CD4-positive, alpha-beta T cell treated with Interleukin-2 at 100 ng/mL for 4 hours (primary cell): ENCODE results near the gene CFAP73.

ENCODE experiments used
- DNase-seq: peaks from one replicate; pipeline ENCODE4 v3.0.0-alpha.2; 2020; ENCODE audit warnings: low spot score

The CFAP73 gene

GRCh38 chr12:113142173-113142885 lies 7.2 kb upstream of the CFAP73 start:
- DNase-seq, result no peak

- no peak for DNase-seq
Observed at GRCh38 chr12:113142886-113143332, 6.6 kb upstream of the CFAP73 start.

DNA sequence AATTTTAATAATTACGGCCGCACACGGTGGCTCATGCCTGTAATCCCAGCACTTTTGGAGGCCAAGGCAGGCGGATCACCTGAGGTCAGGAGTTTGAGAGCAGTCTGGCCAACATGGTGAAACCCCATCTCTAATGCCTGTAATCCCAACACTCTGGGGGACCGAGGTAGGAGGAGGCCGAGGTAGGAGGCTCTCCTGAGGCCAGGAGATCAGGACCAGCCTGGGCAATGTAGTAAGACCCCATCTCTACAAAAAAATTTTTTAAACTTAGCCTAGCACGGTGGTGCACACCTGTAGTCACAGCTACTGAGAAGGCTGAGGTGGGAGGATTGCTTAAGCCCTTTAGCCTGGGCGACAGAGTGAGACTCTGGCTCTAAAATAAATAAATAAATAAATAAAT lies 5.6 kb upstream of the CFAP73 start:
- DNase-seq, result no peak

DNA sequence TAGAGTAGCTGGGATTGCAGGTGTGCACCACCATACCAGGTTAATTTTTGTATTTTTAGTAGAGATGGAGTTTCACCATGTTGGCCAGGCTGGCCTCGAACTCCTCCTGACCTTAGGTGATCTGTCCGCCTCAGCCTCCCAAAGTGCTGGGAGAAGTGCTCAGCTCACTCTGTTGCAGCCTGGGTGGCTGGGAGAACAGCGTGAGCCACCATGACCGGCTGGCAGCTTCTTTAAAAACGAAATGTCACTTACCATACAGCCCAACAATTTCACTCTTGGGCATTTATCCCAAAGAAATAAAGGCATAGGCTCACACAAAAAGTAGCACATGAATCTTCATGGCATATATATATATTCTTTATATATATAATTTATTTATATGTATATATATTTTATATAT lies 4.7 kb upstream of the CFAP73 start:
- DNase-seq, result no peak

DNA sequence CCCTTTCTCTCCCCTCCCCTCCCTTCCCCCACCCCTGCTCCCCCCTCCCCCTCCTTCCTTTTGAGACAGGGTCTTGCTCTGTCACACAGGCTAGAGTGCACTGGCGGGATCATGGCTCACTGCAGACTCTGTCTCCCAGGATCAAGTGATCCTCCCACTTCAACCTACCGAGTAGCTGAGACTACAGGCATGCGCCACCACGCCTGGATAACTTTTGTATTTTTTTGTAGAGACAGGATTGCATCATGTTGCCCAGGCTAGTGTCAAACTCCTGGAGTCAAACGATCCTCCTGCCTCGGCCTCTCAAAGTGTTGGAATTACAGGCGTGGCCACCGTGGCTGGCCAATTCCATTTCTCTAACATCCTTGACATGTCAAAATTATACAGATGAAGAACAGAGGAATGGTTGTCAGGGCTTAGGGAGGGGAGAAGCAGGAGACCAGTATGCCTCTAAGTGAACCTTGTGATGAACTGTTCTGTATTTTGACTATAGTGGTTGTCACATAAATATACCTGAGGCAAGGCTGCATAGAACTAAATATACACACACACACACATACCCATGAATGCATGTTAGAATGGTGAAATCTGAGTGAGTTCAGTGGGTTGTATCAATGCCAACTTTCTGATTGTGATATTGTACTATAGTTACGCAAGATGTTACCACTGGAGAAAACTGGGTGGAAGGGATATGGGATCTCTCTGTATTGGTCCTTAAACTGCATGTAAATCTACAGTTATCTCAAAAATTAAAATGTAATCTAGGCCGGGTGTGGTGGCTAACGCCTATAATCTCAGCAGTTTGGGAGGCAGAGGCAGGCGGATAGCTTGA lies 3.6 kb upstream of the CFAP73 start:
- DNase-seq, result no peak

GRCh38 chr12:113146999-113147398 lies 2.5 kb upstream of the CFAP73 start:
- no peak for DNase-seq

DNA sequence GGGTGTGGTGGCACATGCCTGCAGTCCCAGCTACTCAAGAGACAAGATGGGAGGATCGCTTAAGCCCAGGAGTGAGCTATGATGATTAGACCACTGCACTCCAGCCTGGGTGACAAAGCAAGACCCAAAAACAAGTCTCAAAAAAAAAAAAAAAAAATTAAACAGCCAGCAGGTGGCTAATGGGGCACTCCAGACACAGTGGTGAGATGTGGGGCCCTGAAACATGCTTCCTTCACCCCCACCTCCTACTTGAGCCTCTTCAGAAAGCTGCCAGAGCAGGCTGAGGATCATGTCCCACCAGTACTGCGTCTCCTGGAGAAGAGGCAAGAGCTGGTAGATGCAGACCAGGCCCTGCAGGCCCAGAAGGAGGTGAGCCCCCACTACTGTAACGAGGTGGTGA lies 2.1 kb downstream of the CFAP73 start:
- DNase-seq, result no peak

DNA sequence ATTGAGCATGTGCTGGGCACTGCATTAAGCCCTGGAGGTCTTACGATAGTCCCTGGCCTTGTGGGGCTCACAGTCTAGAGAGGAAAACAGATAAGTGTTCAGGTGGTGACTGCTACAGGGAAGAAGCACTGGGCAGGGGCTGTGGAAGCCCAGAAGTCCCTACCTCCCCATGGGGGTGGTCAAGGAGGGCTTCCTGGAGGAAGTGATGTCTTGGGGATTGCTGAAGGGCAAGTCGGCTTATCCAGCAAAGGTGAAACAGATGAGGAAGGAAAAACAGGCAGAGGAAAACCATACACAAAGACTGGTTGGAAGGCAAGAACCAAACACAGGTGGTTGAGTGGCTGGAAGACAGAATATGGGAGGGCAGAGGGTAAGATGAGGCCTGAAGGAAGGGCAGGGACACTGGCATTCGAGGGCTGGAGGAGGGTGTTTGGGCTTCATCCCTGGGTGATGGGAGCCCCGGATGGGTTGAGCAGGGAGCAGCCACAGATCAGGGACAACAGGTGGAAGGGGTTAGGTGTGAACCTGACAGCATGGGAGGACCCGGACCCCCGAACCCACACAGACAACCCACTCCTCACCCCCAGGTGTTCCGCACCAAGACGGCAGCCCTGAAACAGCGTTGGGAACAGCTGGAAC lies 2.8 kb downstream of the CFAP73 start:
- no peak for DNase-seq

- peak; percentile 48 for DNase-seq
Observed at GRCh38 chr12:113152835-113153814, 3.6 kb downstream of the CFAP73 start.

DNA sequence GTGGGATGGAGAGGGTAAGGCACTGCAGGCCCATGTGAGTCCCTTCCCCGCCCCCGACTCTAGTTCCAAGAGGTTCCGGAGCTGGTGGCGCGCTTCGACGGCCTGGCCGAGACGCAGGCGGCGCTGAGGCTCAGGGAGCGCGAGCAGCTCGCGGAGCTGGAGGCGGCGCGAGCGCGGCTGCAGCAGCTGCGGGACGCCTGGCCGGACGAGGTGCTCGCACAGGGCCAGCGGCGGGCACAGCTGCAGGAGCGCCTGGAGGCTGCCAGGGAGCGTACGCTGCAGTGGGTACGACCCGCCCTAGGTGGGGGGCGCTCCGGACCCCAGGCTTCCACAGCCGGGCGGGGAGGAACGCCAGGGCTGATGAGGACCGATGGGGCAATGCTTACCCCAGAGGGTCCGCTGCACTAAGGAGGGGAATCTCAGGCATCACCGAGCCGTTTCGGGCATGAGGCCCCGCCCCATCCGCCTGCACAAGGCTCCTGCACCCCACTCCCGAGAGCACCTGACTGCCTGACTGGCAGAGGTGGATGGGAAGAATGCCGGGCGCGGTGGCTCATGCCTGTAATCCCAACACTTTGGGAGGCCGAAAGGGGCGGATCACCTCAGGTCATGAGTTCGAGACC lies 4.9 kb downstream of the CFAP73 start:
- no peak for DNase-seq

DNA sequence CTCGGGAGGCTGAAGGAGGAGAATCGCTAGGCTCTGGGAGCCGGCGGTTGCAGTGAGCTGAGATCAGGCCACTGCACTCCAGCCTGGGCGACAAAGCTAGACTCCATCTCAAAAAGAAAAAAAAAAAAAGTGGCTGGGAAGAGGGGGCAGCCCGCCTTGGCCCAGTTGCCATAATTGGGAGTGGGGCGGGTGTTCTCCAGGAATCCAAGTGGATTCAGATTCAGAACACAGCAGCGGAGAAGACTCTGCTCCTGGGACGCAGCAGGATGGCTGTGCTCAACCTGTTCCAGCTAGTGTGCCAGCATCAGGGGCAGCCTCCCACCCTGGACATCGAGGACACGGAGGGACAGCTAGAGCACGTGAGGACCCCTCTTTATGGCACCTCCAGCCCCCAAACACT lies 5.5 kb downstream of the CFAP73 start:
- DNase-seq, result no peak

DNA sequence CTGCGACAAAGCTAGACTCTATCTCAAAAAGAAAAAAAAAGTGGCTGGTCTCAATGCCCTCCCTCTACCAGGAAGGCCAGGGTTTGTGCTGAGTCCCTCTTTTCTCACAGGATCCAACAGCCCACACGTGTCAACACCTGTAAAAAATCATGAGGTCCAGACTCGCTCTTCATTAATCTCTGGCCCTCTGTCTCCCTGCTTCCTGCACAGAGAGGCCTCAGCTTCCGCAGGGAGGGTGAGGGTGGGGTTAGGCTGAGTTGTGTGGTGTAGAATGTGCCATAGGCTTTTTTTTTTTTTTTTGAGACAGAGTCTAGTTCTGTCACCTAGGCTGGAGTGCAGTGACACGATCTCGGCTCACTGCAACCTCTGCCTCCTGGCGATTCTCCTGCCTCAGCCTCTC lies 6.1 kb downstream of the CFAP73 start:
- DNase-seq, result no peak

DNA sequence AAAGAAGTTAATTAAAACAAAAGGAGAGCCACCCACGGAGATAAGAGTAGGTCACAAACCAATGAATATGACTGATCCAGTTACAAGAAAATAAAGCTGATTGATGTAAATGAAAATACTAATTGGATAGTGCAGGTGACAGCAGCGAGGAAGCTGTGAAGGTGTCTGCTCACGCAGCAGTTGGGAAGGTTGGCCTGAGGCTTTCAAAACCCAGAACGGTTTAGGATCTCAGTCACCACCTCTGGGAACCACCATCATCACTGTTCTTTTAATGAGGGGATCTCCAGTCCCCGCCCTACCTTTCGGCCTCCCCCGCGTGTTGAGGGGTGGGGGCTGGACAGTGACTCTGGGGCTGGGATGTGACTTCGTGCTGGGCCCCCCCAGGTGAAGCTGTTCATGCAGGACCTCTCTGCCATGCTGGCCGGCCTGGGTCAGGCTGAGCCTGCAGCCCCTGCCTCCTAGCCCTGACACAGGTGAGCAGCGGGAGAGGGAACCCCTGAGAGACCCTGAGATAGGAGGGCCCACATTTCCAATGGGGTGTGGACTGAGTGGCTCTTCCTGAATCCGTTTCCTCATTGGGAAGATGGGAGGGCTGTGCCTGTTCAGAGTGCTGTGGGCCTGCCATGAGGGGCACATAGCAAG lies 7.8 kb downstream of the CFAP73 start:
- no peak for DNase-seq

DNA sequence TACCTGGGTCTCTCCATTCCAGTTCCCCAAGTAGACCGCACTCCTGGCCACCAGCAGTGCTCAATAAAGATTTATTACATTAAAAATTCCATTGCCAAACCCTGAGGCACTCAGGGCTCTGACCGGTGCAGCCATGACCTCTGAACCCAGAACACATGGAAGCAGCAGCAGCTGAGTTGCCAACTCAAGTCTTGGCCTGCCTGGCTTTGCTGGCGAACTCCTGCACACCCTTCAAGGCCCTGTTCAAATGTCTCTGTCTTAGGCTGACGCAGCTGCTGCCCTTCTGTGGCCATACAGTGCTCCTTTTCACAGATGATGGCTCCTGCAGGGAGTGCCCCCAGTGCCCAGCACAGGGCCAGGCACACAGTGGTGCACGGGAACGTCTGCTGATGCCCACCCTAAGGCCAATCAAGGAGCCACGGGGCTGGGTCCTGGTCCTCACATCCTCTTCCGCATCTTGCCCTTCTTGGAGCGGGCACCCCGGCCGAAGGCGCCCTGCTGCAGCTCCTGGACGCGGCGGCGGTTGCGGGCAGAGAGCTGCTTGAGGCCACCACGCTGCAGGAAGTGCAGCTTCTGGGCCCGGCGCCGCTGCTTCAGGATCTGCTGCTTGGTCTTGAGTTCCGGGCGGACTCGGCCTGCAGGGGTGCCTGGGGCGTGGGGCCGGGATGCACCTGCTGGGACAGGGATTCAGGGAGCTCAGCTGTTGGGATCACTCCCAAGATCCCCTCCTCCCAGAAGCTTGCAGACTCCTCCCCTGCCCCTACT lies 9.1 kb downstream of the CFAP73 start:
- DNase-seq, result no peak

GRCh38 chr12:113159937-113160336 lies 10.4 kb downstream of the CFAP73 start:
- DNase-seq, result no peak

DNA sequence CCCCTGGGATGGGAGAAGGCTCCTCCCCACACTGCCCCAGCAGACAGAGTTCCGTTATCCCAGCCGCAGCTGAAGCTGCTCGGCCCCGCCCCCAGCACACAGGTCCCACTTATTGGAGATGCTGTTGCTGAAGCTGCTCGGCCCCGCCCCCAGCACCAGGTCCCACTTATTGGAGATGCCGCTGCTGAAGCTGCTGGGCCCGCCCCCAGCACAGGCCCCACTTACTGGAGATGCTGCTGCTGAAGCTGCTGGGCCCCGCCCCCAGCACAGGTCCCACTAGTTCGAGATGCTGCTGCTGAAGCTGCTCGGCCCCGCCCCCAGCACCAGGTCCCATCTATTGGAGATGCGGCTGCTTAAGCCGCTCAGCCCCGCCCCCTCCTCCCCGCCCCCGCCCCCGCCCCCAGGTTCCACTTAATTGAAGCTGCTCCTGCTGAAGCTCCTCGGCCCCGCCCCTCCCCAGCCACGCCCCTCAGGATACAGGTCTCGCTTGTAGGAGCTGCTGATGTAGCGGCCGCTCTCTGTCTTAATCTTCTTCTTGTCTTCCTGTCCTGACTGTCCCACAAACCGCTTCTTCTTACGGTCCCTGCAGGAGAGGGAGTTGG lies 12.0 kb downstream of the CFAP73 start:
- no peak for DNase-seq

- DNase-seq, result no peak
Observed at GRCh38 chr12:113162102-113163029, 12.8 kb downstream of the CFAP73 start.

DNA sequence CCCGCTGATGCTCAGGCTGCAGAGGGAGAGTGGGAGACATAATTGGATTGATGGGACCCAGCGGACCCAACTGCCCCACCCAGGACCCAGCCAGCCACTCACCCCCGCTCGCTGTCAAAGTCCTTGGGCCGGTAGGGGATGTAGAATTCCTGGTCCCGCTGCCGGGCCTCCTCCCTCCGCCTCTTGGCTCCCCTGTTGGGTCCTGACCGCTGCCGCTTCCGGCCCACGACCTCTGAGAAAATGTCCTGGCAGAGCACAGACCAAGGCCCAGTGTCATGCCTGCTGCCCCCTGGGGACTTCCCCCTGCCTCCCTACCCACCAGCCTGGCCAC lies 13.5 kb downstream of the CFAP73 start:
- no peak for DNase-seq

DNA sequence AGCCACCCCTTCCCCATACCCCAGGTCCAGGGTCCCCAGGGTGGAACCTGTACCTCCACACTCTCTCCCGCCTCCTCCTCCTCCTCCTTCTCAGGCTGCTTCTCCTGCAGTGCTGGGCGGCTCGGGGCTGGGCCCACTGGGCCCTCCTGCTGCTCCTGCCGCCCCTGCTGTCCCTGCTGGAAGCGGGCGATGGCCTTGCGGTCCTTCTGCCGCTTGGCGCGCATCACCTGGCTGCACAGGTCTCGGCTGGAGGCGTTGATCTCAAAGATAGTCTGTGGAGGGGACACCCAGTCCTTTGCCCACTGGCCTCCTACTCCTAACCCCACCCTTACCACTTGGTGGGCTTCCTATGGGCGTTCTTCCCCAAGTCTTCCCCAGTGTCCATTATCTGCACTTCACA lies 14.5 kb downstream of the CFAP73 start:
- DNase-seq, result no peak
